VCaP (cell line): ENCODE results near the gene OTUD4.
A peak's percentile ranks its signal among the peaks of the same experiment; 100 is the strongest.

Source experiments
- H3K27ac ChIP-seq: fragments of 450-650 bp; 2 replicates; pipeline ENCODE4 v1.5.1; 2017
- CTCF ChIP-seq: fragments of 450-650 bp; conservative IDR thresholded peaks from 2 replicates; pipeline ENCODE4 v1.5.1; 2017; ENCODE audit warnings: mild to moderate bottlenecking, moderate library complexity

Gene OTUD4

DNA sequence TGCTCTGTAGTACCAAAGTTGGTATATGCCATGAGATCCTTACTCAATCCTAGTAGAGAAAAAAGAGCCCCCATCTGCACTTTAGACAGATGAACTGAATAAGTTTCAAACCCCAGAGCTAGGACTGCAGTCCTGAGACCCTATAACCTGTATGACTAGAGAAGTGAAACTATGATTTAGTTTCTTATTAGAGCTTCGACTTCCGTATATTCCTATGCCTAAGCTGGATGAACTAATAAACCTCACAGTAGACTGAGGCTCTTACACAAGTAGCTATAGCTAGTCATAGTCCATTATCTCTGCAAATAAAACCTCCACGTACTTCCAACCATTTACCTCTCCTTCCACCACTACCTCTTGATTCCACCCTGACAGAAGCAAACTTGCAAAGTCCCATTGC is 6.3 kb upstream of the OTUD4 start:
- TF ChIP-seq CTCF, result no peak

DNA sequence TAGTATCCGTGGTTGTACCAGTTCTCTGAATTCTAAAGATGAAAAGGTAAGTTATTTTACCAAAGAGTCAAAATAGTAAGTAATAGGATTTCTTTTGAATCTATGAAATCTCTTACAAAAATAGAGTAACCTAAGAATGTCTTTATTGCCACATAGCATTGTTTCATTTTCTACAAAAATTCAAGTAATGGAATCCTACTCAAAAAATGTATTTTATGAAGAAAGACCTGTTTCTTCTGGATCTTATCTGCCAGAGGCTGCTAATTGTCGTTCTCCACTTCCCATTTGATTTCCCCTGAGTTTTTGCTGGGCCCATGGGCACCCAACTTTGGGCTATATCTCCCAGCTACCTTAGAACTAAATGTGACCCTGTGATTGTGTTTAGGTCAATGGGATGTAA is 3.2 kb upstream of the OTUD4 start:
- H3K27ac ChIP-seq, result no peak overlapping the region
- TF ChIP-seq CTCF, result no peak

More for the DNA sequence above, 6.3 kb upstream of the OTUD4 start:
- no peak overlapping the region for H3K27ac ChIP-seq

- TF ChIP-seq CTCF, result no peak
- H3K27ac ChIP-seq, result no peak overlapping the region
These were observed 2.6 kb upstream of the OTUD4 start for GRCh38 chr4:145183023-145183422.

DNA sequence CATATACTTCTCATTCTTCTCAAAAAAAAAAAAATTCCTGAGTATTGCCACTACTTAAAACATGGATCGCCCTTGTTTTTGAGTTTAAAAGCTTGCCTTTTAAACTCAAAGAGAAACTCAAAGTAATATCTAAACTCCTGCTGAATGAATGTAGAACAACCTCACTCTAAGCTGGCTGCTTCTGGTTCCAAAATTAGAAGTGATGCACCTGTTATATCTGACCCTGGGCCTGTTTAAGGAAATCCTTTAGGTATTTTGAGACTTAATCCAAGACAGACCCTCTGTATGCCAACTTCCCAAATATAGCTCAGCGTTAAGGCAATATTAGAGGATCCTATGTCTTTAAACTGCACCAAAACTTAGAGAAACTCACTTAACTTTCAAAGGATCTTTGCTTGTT is 1.8 kb upstream of the OTUD4 start:
- TF ChIP-seq CTCF, result no peak

GRCh38 chr4:145181091-145181501 is 707 bp upstream of the OTUD4 start:
- TF ChIP-seq CTCF, result no peak
- peak overlapping the region; percentile 86 for H3K27ac ChIP-seq

More for the DNA sequence above, 1.8 kb upstream of the OTUD4 start:
- no peak overlapping the region for H3K27ac ChIP-seq

DNA sequence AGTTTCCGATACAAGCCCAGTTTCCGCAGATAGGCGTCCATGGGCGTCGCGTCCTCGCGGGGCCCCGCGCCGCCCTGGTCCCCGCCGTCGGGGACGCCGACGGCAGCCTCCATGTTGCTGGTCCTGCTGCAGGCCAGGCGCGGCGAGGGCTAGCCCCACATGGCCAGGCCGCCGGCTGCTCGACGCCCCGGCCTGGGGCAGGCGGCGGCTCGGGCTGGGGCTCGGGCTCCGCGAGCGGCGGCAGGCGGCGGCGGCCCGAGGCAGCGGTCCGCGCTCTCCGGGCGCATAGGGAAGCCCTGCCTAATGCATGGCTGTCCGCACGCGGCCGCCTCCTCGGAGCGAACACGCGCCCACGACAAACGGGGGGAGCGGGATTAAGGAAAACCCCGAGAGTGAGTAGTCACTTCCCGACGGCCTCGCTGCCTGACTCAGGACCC is 510 bp downstream of the OTUD4 start:
- H3K27ac ChIP-seq, result peak overlapping the region; percentile 86

DNA sequence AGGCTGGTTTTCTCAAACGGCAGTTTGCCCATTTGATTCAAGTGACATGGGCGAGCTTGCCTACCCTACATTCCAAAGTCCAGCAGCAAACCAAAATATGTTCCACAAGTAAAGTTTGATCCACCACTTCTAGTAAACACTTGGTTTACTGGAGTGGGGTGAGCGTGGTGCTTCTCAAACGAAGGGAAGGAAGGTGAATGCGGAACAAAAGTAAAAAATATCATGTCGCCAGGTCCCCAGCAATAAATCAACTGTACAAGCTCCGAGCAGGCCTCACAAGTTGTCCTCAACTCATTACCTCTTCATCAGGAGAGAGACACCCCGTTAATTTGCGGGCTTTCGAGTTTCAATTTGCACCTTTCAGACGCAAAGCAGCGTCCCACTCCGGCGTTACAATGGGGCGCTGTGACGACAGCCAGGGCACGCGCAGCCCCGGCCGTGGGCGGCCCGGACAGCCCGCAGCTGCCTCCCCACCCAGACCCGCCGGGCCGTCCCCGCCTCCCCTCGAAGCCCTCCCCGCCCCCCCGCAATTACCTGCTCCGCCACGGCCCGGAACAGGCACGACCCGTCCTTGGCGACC is 1.0 kb downstream of the OTUD4 start:
- no peak for TF ChIP-seq CTCF
- H3K27ac ChIP-seq, result peak overlapping the region; percentile 86

DNA sequence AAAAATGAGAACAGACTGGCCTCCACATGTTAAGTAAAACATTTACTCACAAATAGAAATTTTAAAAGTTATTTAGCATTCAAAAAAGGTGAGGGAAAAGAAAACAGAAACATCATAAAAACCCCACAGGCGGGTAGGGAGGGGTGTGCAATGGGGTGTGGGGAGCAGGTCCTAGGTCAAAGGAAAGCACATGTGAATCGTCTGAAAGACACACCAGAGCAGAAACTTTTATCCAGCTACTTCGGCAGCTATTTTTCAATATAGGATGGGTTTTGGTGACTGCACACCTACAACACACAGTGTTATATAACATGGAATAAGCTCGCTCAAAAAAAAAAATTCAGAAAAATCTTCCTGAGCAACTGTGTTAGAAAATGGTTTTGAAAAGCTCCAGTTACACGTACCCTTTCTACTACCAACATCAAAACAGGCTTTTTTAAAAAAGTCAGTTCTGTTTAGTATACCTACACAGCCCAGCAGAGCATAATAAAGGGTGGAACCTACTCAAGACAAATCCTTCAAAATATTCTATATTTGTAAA is 1.6 kb downstream of the OTUD4 start:
- no peak for TF ChIP-seq CTCF
- H3K27ac ChIP-seq, result peak overlapping the region; percentile 86
